Mucosa of descending colon (tissue), 3 donors: ENCODE measurements around the gene CCDC172. TPM values are rescaled to one million over a fixed set of nuclear protein-coding genes. Genes with fewer than 3 reads are reported as not detected.

Experiments
- ATAC-seq: fragments of 200-7000 bp; cut with Tn5 transposase; one replicate; pipeline ENCODE4 v1.9.1; 2020; ENCODE audit warnings: mild to moderate bottlenecking, moderate library complexity
- DNase-seq, 3 donors: peaks; one replicate each; pipeline ENCODE4 v3.0.0-alpha.2; 2020
- H3K36me3 ChIP-seq: fragments of 200-600 bp; one replicate; pipeline ENCODE4 v1.8.0; 2021; ENCODE audit warnings: low read depth, mild to moderate bottlenecking
- H3K4me1 ChIP-seq: fragments of 200-600 bp; one replicate; pipeline ENCODE4 v1.8.0; 2021; ENCODE audit warnings: low read depth, mild to moderate bottlenecking
- H3K4me3 ChIP-seq: fragments of 200-600 bp; one replicate; pipeline ENCODE4 v1.8.0; 2021; ENCODE audit warnings: mild to moderate bottlenecking
- H3K9me3 ChIP-seq: fragments of 200-600 bp; one replicate; pipeline ENCODE4 v1.8.0; 2021; ENCODE audit warnings: mild to moderate bottlenecking
- CTCF ChIP-seq: fragments of 200-600 bp; IDR thresholded peaks from one replicate; pipeline ENCODE4 v1.8.0; 2022; ENCODE audit warnings: antibody characterized with exemption, mild to moderate bottlenecking
- intact Hi-C, 2 donors: fragments of 100-400 bp; cut with DNase I in 1 of 2; cut with micrococcal nuclease in 1 of 2; formaldehyde crosslinking; loops; one replicate each; pipeline versions ENCODE4 v1.11.0 to v1.11.1; 2022; cut with DNase I, micrococcal nuclease
- total RNA-seq, 3 donors: library from RNA; stranded (reverse); fragmentation: NEBNext Ultra II Directional in 2 of 3; extraction: Animal tissue kit (Norgen Biotek cat#: 25700) in 2 of 3; gene quantifications; one replicate each; pipeline versions ENCODE4 v1.2.1 to v1.2.4, GENCODE V29; 2021 to 2023
- donor health status: DM: no; HTN: no; CAD: no; lungs with moderate emphysema.
- donor health status: DM: no; HTN: no; CAD: no.
- donor health status: DM: no; HTN: yes; CAD: no.

The CCDC172 gene
- total RNA-seq, 3 donors from 2014 or later: not detected

- Histone ChIP-seq H3K9me3 (no peaks in the 10 kb centered on the region), H3K4me3 (no peak overlapping the region), H3K4me1 (no peaks in the 10 kb centered on the region), H3K36me3 (no peaks in the 10 kb centered on the region)
- no peak for TF ChIP-seq CTCF
- DNase-seq: no peak
- ATAC-seq: no peak
- intact Hi-C loops: no loop called here
Observed at GRCh38 chr10:116300542-116300941, 23.7 kb upstream of the CCDC172 start.

- Histone ChIP-seq H3K9me3 (no peaks in the 10 kb centered on the region), H3K4me1 (no peaks in the 10 kb centered on the region), H3K36me3 (no peaks in the 10 kb centered on the region), H3K4me3 (no peak overlapping the region)
- intact Hi-C loops: no loop called here
- ATAC-seq (no peak), DNase-seq (no peak)
- no peak for TF ChIP-seq CTCF
Observed at GRCh38 chr10:116304923-116305322, 19.3 kb upstream of the CCDC172 start.

DNA sequence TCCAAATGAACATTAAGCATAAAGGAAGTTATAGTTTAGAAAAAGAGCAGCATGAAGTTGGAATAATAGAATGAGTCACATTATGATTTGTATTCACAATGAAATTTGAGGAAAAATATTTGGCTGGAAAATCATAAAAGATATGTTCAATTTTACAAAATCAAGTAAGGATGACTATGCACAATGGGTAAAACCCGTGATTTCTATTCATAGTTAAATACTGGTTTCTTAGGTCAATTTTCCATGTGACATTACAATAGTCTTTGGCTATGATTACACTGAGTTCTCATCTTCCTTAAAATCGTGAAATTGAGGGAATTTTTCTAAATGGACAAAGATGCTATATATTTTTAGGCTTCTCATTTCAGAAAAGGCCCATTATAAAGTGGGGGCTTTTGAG lies 17.4 kb upstream of the CCDC172 start:
- Histone ChIP-seq H3K9me3 (no peaks in the 10 kb centered on the region), H3K4me1 (no peaks in the 10 kb centered on the region), H3K4me3 (no peak overlapping the region), H3K36me3 (no peaks in the 10 kb centered on the region)
- no peak for DNase-seq
- ATAC-seq: no peak
- intact Hi-C loops: no loop called here
- TF ChIP-seq CTCF: no peak

DNA sequence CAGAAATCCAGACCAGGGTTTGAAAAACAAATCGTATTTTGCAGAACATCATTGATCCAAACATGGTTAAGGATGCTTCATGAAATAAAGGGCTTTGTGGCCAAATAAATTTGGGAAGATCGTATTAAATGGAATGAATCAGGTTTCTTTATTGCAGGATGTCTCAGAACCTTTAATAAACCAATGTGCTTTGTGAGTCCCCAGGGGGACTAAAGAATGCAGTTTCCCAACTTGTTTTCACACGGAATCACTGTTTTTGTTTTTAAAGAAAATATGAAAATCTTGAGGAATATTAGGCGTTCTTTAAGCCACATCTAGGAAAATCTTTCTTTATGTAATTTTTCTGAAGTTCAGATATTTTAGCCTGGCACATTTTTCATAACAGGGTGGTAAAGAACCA lies 16.8 kb upstream of the CCDC172 start:
- intact Hi-C loops: no loop called here
- Histone ChIP-seq H3K4me1 (no peaks in the 10 kb centered on the region), H3K4me3 (no peak overlapping the region), H3K36me3 (no peaks in the 10 kb centered on the region), H3K9me3 (no peaks in the 10 kb centered on the region)
- no peak for TF ChIP-seq CTCF
- DNase-seq (no peak), ATAC-seq (no peak)

- ATAC-seq (no peak), DNase-seq (no peak)
- Histone ChIP-seq H3K4me1 (no peaks in the 10 kb centered on the region), H3K36me3 (no peaks in the 10 kb centered on the region), H3K4me3 (no peak overlapping the region), H3K9me3 (no peaks in the 10 kb centered on the region)
- TF ChIP-seq CTCF: no peak
- intact Hi-C loops: no loop called here
Observed at GRCh38 chr10:116311016-116311415, 13.2 kb upstream of the CCDC172 start.
